GM18867 (cell line): ENCODE measurements around the gene METRN.
A peak's percentile ranks its signal among the peaks of the same experiment; 100 is the strongest.

Source experiments
- ATAC-seq: cut with Tn5 transposase; IDR thresholded peaks from one replicate; pipeline ENCODE4 v1.9.1; 2021; ENCODE audit warnings: mild to moderate bottlenecking, moderate library complexity; ENCODE audit not compliant: unreplicated experiment

METRN gene

DNA sequence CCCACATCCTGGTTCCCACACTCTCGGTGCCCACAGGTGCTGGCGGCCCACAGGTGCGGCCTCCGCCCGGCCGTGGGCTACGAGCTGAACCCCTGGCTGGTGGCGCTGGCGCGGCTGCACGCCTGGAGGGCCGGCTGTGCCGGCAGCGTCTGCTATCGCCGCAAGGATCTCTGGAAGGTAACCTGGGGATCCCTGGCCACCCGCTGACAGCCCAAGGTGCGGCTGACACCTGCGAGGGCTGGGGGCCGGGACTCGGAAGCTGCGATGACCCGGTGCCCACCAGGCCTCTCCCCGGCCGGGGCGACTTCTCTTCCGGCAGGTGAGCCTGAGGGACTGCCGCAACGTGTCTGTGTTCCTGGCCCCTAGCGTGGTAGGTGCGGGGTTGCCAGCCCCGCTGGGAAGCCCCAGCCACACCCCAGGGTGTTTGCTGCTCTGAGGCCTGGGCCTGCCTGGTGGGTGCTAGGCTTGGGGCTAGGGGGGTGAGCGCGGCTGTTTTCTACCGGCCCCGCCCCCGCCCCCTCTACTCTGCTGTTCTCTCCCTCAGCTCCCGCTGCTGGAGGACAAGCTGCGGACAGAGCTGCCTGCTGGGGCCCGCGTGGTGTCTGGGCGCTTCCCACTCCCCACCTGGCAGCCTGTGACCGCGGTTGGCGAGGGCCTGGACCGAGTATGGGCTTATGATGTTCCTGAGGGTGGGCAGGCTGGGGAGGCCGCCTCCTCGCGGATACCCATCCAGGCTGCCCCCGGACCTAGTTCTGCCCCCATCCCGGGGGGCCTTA is 7.0 kb downstream of the METRN start:
- ATAC-seq: no peak

DNA sequence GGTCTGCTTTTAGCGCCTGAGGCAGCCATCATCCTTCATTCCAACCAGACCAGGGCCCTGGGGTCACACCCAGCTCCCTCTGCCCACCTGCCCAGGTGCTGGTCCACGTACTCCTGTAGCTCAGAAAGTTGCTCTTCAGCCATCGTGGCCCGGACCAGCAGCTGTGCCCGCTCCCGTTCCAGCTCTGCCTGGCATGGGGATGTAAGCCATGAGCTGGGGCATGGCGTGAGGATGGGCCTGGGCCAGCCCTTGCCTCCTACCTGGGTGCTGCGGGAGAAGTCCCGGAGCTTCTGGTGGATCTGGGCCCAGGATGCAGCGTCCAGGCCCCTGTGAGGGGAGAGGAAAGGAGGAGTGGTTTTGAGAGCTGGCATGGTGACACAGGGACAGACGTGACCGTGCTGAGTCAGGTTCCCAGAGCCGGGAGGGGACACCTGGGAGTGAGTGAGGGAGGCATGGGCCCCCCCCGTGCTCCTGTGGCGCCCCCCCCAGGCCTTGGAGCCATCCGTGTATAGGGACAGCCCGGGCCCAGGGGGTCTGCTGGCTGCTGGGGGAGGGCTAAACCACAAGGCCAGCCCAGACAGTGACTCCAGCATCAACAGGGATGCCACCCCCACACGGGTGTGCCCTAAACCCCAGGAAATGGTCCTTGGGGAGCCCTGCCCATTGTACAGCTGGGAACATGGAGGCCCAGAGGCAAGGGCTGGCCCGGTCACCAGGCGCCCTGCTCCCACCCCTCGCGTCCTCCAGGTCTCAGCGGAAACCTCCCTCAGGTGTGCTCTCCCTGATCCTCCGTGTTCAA is 8.1 kb downstream of the METRN start:
- no peak for ATAC-seq

DNA sequence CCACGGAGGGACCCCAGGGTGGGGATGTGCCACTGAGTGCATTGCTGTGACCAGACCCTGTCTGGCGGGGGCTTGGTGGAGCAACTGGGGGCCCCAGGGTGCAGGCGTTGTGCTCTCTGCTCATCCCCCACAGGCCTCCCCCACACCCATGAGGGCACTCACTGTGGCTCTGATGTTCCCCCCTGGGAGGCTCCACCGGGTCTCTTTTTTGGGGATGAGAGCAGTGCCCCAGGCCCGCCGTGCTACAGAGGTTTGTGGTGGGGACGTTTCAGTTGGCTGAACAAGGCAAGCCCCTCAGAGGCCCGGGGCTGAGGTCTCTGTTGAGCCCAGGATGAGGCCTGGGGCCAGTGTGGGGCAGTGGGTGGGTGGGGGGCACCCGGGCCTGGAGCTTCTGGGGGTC is 8.8 kb downstream of the METRN start:
- ATAC-seq: no peak

DNA sequence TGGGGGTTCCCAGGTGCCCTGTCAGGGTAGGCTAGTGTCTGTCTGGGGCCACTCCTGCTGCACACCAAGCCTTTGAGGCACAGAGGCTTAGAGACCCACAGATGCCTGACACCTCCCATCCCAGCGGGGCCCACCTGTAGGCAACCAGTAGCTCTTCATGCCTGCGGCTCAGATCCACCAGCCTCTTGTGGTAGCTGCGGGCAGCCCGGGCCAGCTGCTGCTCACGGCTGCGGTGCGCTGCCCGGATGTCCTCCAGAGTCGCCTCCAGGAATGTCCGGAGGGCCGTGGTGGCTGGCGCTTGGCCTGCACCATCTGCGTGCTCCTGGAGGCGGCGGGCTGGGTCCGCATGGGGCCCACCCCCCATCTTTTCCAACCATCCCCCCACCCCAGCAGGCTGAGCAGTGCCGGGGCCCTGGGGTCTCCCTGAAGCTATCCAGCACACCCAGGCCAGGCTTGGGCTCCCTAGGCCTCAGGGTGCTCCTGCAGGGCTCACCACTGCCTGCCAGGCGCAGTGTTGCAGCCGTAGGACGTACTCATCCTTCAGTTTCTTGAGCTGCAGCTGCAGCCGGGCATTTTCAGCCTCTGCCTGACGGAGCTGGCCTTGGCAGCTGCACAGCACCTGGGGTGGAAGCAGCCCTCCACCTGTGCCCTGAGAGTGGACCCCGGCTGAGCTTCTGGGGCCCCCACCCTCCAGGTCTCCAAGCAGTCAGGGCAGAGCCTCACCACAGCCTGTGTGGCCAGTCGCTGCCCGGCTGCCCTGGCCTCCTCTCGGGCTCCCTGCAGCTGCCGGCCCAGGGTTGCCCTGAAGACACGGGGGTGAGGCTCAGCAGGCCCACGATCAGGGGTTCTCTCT is 9.5 kb downstream of the METRN start:
- ATAC-seq: no peak

DNA sequence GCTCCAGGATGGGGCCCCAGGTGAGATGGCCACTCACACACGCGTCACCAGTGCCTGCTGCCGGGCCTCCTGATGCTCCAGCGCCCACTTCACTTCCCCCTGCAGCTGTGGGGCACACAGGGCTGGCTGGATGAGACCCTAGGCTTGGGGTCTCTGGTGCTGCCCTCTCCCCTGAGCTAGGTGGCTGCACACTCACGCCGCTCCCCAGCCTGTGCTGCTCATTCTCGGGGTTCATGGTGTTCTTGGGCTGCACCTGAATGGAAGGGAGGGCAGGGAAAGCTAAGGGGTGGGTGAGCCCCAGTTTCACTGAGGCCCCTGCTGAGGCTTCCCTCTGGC is 10.1 kb downstream of the METRN start:
- no peak for ATAC-seq

DNA sequence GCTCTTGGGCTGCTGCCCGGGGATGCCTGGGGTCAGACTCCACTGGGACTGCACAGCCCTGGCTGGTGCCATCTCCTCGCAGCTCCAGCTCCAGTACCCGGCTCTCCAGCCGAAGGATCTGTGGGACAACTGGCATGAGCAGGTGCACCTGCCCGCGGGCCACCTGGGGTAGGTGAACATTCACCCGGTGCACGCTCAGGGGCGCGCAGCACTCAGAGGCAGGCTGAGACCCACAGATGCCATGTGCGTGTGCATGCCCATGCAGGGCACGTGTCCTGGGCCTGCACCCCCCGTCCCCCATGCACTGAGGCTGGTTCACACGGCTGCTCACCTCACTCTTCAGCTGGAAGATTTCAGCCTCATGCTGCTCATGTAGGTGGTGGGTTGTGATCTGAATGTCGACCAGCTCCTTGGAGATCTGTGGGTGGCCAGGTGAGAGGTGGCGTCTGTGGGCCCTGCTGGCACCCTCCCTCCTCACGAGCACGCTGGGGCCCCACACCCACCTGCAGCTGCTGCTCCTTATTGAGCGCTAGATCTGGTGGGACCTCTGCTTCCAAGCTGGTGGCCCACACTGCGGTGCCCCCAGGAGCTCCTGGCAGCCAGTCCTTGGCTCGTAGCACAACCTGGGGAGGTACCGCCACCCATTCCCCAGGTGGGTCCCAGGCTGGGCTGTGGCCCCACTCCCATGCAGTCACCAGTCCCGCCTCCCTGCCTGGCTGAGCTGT is 10.7 kb downstream of the METRN start:
- ATAC-seq: no peak

DNA sequence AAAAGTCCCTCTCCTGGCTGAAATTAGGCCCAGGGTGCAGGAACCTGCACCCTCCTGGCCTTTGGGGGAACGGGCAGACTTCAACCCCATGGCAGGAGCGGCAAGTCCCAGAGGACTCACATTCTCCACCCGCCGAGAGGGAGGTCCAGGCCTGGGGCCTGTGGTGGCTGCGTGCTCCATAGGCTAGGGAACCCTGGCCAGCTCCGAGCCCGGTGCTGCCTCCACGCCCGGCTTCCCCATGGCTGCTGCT is 11.2 kb downstream of the METRN start:
- ATAC-seq: no peak

DNA sequence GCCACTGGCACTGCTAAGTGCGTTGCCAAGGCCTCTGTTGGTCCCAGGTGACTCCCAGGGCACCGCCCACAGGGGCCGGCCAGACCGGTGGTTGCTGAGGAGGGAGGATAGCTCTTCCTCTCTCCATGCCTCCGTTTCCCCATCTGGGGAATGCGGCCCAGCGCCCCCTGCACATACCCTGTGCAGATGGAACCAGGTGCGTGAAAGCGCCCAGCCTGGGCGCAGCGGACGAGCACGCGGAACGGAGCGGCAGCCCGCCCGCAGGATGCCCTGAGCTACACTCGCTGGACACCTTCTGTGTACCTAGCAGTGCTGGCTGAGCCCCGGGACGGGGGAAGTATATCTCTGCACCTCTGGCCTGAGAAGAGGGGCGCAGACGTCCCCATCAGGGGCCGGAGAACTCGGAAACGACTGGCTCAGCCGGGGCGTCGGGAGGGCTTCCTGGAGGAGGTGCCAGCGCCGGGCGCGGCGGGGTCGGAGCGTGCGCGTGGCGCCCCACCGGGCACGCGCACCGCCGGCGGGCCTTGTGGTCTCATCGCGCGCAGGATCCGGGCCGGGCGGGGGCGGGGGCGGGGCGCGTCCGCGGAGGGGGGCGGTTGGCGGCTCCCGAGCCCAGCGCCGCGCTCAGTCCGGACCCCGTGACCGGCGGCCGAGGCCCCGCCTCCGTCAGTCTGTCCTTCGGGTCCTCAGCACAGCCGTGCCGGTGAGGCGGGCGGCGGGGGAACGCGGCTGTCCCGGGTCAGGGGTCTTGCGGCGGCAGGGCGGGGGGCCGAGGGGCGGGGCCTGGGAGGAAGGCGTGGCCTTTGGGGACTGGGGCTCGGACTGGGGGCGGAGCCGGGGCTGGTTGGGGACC is 11.7 kb downstream of the METRN start, which contains the start of the genes CCDC78 and HAGHL:
Gene CCDC78 (minus strand): TSS at position 6 of the 853 bp plus-strand sequence. CDS start 76 bp downstream, outside the sequence.
Gene HAGHL (plus strand): TSS at position 669 of the 853 bp plus-strand sequence. CDS start 404 bp downstream, outside the sequence.
- peak; percentile 40 for ATAC-seq

DNA sequence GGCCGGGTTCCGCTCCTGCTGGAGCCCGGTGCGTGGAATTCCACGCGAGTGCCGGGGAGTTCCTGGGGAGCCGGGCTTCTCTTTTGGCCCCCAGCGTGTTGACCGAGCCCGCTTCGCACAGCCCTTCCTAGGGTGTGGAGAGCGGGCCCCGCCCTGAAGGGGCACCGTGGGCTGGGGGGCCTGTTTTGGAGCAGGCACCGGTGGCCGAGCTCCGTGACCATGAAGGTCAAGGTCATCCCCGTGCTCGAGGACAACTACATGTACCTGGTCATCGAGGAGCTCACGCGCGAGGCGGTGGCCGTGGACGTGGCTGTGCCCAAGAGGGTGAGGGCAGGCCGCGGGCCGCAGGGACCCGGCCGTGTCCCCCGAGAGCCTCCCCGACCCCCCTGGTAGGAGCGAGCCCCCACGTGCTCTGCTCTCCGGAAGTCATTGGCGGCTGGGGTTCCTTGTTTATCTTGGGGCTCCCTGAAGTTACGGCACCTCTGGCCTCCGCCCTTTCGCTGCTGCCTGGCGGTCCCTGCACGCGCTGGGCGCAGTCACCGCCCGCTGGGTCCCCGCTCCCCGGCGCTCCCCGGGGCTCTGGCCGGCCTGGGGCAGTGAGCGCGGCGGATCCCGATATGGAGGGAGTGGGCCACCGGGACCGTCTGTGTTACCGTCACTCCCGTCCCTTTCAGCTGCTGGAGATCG is 12.5 kb downstream of the METRN start:
- peak; percentile 10 for ATAC-seq

DNA sequence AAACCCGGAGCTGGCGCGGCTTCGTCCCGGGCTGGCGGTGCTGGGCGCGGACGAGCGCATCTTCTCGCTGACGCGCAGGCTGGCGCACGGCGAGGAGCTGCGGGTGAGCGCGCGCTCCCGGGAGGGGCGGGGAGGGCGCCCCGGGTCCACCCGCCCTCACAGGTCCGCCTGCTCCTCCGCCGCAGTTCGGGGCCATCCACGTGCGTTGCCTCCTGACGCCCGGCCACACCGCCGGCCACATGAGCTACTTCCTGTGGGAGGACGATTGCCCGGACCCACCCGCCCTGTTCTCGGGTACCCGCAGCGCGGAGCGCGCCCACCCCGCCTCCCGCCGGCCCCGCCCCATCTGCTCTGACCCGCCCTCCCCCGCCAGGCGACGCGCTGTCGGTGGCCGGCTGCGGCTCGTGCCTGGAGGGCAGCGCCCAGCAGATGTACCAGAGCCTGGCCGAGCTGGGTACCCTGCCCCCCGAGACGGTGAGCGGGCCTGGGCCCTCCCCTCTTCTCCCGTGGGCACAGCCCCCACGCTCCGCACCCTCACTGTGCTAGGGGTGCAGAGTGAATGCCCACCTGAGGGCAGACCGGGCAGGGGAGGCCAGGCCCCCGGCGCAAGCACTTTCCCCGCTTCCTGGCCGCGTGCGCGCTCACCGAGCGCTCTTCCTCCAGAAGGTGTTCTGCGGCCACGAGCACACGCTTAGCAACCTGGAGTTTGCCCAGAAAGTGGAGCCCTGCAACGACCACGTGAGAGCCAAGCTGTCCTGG is 13.4 kb downstream of the METRN start:
- peak; percentile 35 for ATAC-seq

DNA sequence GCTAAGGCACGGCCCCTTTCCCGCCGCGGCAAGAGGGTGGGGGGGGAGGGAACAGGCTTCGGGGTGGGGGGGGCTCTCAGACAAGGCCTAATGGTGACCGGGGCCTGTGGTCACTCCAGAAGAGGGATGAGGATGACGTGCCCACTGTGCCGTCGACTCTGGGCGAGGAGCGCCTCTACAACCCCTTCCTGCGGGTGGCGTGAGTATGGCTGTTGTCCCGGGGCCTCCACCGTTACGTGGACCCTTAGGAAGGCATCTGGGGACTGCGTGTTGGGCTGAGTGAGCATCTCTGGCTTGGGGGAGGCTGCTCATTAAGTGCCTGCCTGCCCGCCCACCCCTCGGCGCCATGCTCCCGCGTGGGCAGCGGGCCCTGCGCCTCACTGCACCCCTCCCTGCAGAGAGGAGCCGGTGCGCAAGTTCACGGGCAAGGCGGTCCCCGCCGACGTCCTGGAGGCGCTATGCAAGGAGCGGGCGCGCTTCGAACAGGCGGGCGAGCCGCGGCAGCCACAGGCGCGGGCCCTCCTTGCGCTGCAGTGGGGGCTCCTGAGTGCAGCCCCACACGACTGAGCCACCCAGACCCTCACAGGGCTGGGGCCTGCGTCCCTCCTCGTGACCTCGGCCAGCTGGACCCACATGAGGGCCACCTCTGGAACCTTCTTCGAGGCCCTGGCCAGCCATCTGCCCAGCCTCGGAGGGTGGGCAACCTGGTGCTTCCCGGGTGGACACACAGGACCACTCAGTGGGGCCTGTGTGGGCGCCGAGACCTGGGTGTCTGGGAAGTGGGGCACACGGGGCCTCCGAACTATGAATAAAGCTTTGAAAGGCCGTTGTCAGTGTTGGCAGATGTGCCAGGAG is 14.2 kb downstream of the METRN start:
- ATAC-seq: no peak

DNA sequence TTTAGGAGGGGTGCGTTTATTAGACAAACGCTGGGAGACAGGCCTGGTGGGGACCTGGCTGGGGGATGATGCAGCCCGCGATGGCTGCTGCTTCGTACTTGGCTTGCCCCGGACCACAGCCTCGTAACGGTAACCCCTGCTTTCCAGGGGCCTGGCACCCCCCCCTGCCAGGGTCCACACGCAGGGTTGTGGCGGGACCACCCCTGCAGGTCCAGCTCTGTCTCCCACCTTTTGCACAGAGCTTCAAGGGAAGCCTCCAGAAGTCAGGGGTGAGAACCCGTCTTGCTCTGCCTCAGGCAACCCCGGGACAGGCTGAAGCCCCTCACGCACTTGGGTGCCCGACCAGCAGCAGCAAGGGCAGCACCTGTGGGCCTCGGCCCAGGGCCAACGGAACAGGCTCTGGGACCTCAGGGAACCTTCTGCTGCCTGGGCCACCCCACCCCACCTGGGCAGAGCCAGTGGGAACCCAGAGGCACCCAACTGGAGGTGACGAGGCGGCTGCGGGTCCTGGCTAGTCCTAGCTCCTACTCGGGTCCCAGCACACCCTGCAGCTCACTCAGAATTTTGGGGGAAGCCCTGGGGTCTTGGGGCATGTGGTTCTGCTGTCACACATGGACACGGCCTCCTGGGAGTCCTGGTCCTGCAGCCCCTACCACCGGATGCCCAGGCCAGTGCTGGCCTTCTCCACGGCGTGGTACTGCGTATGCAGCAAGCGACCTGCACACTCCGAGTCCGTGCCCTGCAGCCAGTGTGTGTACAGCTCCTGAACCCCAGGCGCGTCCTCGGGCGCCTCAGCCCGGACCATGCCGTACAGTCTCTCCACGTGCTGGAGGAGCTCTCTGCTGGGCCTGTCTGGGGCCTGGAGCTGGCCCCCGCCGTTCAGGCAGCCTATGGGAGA is 15.1 kb downstream of the METRN start:
- ATAC-seq: no peak

DNA sequence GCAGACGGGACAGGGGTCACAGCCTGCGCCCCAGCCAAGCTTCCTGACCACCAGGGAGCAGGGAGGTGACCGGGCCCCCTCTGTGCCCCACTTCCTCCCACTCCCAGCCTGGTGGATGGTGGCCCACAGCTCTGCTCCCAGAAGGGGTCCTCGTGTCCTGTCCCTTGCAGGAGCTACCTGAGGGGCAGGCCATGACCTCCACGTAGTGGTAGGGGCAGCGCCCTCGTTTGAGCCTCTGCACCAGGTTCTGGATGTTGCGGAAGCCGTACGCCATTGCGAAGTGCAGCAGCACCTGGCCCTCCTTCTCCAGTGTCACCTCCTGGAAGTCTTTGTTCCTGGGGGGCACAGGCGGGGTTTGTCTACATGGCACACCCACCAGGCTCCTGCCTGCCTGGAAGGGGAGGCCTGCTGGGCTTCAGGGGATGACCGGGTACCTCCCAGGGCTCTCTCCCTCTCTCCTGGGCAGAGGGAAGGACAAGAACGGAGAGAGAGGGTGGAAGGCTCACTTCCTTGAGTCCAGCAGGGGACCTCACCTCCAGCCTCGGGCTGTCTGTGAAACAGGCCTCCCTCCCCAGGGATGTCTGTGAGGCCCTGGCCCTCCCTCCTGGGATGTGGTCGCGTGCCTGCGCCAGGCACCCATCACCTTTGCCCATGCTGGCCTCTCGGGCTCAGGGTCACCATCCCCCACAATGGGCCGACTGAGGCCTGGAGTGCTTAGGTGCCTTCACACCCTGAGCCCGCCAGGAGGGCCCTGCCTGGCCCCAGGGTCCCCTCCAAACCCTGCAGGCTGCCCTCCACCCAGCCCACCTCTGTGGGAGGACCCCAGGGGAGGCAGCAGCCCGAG is 16.0 kb downstream of the METRN start:
- ATAC-seq: no peak

DNA sequence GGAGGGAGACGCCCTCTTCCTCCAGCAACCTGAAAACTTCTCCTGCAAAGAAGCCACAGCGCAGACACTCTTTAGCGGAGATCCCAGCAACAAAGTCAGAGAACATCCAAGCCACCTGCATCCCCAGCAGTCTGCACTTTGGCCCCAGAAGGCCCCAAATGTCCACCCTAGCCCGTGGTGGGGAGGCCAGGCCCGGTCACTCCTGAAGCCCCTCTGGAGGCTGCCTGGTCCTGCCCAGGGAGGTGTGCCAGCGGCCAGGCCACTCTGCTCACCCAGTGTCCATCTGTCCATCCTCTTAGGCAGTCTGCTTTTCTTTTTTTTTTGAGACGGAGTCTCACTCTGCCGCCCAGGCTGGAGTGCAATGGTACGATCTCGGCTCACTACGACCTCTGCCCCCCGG is 17.4 kb downstream of the METRN start:
- ATAC-seq: no peak

DNA sequence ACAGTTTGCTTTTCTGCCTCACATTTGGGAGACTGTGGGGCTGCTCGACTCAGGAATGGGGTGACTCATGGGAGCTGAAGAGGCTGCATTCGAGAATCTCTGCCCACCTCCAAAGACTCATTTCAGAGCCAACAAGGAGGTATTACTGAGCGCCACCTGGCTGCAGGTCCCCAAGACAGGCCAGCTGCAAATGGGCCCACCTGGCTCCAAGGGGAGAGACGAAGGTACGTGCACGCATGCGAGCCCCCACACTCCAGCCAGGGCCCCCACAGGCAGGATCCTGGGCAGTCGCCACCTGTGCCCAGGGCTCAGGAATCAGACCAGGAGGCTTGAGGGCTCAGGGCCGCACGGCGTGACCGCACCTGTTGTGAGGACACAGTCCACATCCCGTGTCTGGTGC is 18.0 kb downstream of the METRN start:
- no peak for ATAC-seq
